Fibroblast of pulmonary artery (primary cell): ENCODE data around the gene TGFBR3.

ENCODE experiments used
- DNase-seq: peaks from one replicate; pipeline ENCODE4 v3.0.0-alpha.2; 2010; ENCODE audit warnings: low read depth
- H3K4me3 ChIP-seq: replicated peaks from 2 replicates; pipeline ENCODE4 v1.5.1; 2011; ENCODE audit warnings: low read depth, mild to moderate bottlenecking, control low read depth, low read length, moderate library complexity
- TF ChIP-seq, protein P1 (sequence below): IDR thresholded peaks from 2 replicates; pipeline ENCODE4 v1.5.1; 2011; ENCODE audit warnings: mild to moderate bottlenecking, control low read depth, low read length, inconsistent platforms; ENCODE audit errors: missing control alignments

Gene TGFBR3

DNA sequence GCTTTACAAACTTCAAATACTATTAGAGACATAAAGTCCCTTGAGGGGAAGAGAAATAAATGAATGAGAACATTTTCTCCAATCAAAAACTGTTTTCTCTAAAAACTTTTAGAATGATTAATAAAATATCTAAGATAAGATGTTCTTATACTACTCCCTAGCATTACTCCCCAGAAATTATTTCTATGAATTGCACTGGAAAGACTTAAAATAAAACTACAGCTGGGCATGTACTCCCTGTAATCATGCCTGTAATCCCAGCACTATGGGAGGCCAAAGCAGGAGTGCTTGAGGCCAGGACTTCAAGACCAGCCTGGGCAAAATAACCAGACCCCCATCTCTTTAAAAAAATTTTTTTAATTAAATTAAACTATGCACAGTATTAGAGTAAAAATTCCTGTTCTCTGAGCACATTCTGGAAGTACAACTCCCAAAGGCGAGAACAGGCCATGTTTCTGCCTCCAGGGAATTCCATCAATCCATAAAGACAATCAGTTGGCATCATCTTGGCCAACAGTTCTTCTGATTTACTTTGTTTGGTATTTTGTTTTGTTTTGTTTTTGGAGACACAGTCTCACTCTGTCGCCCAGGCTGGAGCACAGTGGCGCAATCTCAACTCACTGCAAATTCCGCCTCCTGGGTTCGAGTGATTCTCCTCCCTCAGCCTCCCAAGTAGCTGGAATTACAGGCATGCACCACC is 77.9 kb downstream of the TGFBR3 start:
- H3K4me3 ChIP-seq, result no peak overlapping the region
- TF ChIP-seq, protein P1, sequence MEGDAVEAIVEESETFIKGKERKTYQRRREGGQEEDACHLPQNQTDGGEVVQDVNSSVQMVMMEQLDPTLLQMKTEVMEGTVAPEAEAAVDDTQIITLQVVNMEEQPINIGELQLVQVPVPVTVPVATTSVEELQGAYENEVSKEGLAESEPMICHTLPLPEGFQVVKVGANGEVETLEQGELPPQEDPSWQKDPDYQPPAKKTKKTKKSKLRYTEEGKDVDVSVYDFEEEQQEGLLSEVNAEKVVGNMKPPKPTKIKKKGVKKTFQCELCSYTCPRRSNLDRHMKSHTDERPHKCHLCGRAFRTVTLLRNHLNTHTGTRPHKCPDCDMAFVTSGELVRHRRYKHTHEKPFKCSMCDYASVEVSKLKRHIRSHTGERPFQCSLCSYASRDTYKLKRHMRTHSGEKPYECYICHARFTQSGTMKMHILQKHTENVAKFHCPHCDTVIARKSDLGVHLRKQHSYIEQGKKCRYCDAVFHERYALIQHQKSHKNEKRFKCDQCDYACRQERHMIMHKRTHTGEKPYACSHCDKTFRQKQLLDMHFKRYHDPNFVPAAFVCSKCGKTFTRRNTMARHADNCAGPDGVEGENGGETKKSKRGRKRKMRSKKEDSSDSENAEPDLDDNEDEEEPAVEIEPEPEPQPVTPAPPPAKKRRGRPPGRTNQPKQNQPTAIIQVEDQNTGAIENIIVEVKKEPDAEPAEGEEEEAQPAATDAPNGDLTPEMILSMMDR, result no peak
- no peak for DNase-seq

DNA sequence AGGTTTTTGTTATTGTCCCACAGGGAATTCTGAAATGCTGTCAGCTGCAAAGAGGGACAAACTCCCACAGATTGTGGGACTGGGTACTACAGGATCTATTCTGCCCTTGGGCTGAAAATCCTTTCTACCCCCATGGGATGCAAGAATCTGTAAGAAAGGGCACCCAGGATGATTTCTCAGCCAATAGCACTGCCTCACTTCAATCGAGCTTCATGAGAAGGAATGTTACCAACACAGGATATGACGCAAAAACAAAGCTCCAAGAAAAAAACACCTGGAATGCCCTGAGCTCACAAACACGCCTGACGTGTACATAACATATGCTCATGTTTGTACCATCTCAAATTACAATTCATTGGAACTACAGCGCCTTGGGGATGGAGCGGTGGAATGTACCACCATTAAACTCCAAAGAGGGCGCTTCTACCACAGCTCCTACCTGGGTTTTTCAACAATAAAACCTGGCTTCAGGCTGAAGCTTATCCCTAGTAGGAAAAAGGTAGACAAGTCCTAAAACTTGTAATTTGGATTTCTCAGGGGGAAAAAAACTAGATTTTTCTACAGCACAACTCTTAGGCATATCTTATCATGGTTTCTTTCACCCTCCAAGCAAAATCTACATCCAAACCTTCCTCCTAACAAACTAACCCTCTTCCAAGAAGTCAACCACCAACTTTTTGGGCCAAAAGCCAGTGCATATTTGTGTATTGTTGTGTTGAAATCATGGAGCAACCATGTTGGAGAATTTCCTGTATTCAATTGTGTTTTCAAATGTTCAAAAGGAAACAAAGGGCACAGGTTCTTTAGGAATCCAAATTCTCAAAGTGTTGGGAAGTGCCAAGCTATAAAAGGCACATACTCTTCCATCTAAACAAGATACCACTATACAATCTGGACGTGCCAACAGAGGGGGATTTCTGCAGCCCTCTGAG is 78.9 kb downstream of the TGFBR3 start:
- peak; percentile 96 for DNase-seq

DNA sequence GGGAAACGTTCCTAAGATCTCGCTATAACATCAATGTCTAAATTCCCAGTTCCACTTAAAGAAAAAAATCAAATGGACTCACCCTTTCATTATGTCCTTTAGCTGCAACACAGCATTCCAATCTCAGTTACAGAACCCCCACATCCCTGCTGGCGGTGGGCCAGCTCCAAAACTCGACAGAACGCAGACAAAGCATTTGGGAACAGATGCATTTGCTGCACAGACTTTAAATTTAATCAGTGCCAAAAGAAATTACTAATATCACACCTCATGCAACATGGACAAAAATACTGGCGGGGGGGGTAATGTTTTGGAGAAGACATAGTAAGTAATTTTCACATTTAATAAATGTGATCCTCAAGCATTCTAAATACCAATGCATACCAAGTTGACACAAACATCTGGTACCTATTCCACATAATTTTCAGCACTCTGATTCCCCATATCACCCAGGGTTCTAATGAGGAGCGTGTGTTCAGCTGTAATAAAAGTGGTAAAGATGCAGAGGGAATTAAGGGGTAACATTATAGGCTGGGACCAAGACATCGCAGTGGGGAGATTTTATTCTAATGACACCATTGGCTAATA is 79.7 kb downstream of the TGFBR3 start:
- TF ChIP-seq, protein P1, result no peak
- H3K4me3 ChIP-seq, result no peak overlapping the region

More for the DNA sequence above, 78.9 kb downstream of the TGFBR3 start:
- H3K4me3 ChIP-seq, result no peak overlapping the region
- TF ChIP-seq, protein P1, result no peak

DNA sequence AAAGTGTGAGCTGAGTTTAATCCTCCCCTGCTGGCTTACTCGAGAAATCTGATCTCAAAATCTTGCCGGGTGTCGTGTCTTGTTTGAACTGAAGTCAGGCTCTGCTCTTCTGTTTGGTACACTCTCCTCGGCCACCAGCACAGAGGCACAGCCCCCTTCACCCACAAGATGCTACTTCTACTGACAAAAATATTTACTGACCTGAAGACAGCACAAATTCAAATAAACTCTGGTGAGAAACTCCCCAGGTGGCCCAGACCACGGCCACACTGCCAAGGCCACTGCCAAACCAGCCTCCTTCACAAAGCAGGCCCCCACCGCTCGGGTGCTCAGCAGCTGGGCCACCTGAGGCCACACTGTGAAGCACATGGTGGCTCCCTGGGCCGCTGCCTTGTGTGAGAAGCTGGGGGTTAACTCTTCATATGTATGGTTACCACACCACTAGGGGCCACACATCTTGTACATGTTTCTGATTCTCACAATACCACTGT is 80.6 kb downstream of the TGFBR3 start:
- TF ChIP-seq, protein P1, result no peak

More for the DNA sequence above, 79.7 kb downstream of the TGFBR3 start:
- peak; percentile 71 for DNase-seq

DNA sequence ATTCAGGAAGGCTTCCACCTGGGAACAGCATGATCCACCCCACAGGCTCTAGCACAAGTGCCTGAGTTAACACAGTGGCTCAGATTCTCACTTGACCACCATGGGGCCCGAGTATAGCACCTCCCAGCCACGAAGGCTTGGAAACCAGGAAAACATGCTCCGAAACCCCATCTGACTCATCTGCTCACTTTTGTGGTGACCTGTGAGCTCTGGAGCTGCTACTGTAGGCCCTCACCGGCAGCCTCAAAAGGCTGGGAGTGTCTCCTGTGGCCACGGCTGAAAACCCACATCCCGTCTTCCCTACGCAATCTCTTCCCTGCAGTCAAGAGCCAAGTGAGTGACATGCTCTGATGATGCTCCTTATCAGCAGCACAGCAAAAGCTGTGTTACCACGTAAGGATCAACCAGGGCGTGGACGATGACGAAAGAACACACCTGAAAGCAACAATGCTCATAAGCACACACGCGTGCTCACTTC is 81.4 kb downstream of the TGFBR3 start:
- H3K4me3 ChIP-seq, result no peak overlapping the region
- no peak for DNase-seq
- TF ChIP-seq, protein P1, result no peak

More for the DNA sequence above, 80.6 kb downstream of the TGFBR3 start:
- no peak for DNase-seq
- H3K4me3 ChIP-seq, result no peak overlapping the region

DNA sequence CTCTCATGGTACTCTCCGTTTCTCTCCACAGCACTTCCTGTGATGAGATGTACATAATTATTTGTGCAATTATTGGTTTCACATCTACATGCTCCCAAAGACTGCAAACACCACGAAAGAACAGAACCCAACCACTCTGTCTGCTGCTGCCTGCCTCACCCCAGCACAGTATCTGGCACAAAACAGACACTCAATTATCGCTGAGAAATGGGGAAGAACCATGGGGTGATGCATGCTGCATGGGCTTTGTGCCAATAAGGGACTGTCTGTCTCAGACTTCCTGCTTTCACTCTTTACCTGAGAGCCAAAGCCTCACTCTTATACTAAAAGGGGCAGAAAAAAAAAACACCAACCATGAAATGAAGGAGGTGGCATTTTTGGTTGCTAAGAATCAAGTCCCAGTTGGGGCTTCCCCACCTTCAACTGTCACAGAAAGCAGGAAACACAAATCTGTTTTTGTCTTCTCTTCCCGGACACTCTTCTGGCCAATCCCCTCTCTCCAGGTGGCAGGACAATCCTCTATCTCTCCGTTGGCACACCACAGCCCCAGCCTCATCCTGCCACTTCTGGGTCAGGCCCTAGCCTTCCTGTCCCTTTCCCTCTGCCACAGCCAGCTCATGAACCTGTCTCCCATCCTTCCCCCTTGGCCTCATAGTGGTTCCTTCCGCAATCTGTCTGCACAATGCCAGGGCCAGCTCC is 82.0 kb downstream of the TGFBR3 start:
- DNase-seq, result no peak
- TF ChIP-seq, protein P1, result no peak
- H3K4me3 ChIP-seq, result no peak overlapping the region
